TTC549 (cell line): ENCODE measurements around the gene NFYA.
A peak's percentile ranks its signal among the peaks of the same experiment; 100 is the strongest.

Experiments used
- FAIRE-seq: peaks from 2 replicates; lab custom pipeline; 2012; peaks lifted over from hg19 to GRCh38; lab: Jason Lieb, UNC

NFYA gene

DNA sequence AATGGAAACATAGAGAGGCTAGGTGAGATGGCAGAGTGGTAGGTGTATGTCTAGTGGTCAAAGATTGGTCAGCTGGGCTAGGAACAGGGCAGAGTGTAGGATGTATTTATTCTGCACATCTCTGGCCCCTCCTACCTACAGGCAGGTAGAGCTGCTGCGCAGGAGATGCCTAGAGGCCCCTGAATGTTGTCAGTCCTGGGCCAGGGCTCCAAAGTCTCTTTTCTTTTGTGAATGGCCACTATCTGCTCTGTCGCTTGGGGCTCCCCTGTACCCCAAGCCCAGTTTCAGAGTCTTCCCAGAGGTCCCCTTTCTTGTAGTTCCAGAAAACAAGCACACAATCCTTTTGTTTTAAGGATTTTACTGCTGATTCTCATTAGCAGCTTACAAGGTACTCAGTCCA, 25.5 kb upstream of the NFYA start:
- FAIRE-seq = no peak

DNA sequence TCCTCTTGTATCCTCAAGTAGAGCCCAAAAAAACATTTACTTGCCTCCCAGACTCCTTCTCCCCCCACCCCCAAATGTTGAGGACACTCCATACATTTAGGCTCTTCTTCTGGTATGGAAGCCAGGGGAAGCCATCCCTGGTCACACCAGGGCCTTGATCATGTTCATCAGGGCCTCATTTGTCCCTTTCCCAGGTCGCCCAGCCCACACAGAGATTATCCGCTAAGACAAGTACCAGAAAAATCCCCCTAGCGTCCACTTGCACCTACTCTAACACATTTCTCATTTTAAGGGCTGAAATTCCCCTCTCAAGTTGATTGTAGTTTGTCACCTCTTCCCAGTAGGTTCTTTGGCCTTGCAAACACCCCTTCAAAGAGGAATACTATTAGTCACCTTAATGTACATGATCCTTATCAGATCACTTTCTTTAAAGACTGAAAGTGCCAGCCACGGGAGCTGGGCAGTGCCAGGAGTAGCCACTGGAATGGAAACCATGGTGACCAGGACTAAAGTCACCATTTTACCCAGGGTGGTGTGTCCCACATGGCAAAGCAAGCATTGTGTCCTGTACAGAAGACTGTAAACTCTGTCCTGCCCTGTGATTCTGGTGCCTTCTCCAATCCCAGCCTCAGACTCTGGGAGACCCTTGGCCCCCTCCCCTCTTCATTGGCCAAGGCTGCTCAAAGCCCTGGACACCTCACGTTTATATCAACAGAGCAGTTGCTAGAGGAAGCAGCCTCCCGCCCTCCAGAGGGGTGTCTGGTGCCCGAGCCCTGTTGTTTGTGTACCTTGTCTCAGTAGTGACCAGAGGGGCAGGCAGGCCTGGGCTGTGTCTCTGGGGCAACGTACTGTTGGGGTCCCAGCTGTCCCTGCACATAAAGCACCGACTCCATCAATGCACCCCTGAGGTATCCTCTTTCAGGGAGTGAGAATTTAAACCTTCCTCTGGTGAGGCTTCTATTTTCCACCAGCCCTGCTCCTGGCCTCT, 24.7 kb upstream of the NFYA start:
- no peak for FAIRE-seq

DNA sequence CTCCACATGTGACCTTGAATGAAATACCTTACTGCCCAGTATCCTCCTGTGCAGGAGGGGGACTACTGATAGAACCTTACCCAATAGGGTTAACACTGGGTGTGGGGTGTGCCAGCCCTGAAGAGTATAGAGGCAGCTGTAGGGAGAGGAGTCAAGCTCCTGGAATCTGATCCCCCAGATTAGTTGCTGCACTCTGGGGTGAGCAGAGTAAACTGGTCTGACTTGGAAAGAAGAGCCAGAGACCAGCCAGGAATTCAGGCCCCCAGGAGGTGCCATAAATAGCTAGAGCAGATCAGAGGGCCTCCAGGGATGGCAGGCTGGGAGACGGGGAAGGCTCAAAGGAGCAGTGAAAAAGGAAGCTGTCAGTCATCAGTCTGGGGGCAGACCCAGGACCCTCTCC, 23.3 kb upstream of the NFYA start:
- no peak for FAIRE-seq

DNA sequence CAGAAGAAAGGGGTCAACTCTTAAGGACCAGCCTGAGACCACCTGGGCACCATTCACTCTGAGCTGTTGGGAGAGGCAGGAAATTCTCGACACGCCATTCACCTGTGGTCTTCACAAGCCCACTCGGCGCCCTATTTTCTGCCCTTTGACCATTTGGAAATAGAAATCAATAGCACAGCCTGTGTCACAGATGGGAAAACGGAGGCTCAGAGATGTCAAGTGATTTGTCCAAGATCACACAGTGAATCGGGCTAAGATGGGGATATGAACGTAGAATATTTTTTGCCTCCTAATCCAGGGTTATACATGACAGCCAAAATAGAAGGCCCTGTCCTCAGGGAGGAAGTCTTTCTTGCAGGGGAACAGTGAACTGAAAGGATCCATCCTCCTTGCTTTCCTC, 22.8 kb upstream of the NFYA start:
- no peak for FAIRE-seq

DNA sequence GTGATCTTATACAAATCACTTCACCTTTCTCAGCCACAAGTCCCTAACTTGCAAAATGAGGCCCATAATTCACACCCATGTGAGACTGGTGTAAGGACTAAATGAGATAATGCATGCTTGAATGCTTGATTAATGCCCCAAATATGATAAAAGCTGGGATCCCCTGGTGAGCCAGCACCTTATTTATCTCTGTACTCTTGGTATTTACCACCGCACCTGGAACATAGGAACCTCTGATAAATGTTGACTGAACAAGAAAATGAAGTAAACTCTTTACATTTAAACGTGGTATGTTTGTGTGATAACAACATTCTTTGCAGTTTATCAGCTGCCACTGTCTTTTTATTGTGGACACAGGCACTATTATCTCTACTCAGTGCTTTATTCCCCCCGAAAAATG, 22.2 kb upstream of the NFYA start:
- FAIRE-seq = no peak

DNA sequence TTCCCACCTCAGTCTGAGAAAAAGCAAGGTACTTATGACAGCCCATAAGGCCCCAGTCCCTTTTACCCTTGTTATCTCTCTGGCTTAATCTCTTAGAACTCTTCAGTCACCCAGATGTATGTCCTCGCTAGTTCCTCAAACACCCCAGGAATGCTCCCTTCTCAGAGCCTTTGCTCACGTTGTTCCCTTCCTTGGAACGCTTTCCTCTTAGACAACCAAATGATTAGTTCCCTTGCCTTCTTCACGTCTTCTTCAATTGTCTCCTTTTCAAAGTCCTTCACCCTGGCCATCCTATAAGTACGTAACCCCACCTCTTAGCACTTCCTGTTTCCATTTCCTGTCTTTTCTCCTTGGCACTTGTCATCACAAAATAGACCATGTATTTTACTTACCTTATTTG, 20.9 kb upstream of the NFYA start:
- FAIRE-seq = no peak

DNA sequence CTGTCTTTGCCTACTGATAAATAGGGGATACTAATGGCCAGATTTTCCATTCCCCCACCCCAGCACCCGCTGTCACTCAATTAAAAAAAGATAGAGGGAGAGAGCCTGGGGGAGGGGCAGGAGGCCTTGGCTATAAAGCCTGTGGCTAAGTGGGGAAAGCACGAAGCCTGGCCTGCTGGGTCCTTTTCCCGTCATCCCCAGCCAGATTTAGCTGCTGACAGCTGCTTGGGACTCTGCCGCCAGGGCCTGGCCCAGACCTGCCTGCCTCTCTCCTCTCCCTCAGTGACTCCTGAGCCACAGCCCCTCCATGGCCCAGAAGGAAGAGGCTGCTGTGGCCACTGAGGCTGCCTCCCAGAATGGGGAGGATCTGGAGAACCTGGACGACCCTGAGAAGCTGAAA, 19.7 kb upstream of the NFYA start, which contains the start of gene APOBEC2:
APOBEC2 (plus strand) TSS at position 162 of the 400 bp plus-strand sequence; CDS start at position 308, 146 bp downstream.
- FAIRE-seq = no peak

DNA sequence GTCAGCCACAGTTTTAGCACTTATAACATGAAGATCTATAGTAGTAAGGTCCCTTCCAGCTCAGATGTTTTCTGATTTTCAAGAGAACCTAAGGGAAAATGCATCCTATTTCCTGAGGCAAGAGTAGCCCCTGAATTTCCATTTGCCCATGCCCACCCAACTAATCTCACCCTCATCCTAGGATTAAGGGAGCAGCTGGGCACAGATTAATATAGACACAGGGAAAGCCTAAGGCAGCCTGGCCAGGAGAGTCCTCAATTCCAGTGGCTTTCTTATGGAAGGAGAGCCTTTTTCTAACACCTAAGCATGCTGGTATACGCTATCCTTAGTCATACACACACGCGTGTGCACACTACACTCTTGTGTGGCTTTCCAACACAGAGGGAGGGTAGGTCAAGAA, 18.3 kb upstream of the NFYA start:
- no peak for FAIRE-seq

DNA sequence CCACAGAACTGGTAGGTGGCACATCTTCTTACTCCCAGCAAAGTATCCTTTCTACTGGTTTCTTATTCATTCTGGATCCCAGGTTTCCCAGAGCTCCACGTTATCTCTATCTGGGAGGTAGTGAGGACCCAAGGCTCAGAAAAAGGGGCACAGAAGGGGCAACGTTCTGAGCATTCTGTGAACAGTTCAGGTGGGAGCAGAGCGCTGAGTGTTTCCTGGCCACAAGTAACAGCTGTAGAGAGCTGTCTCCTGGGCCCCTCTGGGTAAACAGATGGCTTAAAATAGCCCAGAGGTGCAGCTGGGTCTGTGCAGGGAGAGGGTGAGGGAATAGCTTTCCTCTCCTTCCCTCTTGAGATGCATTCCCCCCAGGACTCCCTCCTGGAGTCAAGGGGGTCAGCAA, 17.6 kb upstream of the NFYA start:
- no peak for FAIRE-seq

DNA sequence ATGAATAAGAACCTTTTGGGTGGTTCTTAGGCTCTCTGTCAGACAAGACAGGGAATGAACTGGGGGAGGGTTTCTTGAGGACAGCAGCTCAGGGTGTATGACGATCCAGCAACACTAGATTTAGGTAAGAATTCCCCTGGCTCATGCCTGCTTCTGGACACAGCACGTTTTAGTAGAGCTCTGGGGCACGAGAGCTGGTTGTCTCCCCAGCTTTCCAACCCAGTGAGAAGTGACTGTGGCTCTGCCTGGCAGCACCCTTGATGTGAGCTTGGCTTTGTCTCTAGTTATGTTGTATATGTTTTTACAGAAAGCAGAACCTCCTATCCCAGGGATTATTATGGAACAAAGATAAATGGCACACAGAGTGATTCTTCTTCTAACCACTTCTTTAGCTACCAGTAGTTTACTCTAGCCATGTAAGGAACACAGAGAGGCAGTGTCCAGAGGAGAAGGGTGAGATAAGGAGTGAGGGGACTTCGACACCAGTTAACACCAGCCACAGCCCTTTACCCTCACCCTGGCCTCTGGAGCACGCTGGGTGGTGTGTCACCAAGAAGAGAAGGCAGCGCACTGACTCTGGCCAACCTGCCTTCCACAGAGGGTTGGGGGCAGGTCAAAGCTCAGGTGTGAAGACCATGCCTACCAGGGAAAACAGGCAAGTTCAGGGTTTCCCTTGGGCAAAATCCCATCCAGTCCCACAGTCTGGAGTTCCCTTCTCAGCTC, 15.8 kb upstream of the NFYA start:
- FAIRE-seq = no peak

DNA sequence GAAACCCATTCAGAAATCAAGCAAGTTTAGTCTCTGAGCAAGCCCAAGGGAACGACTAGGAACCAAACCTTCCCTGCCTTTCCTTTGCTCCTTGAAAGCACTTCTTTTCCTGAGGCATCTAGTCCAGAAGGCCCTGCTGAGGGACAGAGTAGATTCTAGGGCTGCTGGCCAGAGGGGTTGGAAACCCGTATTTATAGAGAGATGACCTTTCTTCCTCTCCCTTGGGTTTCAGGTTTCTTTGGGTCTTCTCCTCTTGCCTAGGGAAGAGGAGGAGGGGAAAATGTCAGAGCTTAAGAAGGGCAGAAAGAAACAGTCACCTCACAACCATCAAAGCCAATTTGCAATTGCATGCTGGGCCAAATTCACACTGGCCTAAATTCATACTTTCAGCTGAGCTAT, 14.0 kb upstream of the NFYA start:
- no peak for FAIRE-seq

DNA sequence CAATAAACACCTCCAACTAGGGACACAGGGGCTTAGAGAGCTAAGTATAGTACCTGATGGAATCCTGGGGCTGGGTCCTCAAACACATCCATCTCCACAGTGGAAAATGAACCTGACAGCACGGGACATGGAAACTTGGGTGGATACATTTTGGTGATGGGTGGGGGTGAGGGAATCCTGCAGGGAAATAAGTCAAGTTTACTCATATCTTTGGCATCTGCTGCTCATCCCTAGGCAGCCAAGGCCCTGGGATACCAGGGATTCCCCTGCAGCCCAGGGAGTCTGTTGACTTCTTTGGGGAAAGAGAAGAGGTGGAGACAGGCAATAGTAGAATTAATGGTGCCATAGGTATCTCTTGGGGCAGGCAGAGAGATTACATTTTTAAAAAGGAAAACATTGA, 13.2 kb upstream of the NFYA start:
- no peak for FAIRE-seq

DNA sequence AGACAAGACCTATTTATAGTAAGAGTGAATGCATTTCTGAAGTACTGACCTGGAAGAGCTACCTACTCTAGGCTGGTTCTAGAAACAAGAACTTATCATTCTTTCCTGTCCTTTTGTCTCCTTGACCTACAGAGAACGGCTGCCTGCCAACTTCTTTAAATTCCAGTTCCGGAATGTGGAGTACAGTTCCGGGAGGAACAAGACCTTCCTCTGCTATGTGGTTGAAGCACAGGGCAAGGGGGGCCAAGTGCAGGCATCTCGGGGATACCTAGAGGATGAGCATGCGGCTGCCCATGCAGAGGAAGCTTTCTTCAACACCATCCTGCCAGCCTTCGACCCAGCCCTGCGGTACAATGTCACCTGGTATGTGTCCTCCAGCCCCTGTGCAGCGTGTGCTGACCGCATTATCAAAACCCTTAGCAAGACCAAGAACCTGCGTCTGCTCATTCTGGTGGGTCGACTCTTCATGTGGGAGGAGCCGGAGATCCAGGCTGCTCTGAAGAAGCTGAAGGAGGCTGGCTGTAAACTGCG, 11.5 kb upstream of the NFYA start:
- no peak for FAIRE-seq

DNA sequence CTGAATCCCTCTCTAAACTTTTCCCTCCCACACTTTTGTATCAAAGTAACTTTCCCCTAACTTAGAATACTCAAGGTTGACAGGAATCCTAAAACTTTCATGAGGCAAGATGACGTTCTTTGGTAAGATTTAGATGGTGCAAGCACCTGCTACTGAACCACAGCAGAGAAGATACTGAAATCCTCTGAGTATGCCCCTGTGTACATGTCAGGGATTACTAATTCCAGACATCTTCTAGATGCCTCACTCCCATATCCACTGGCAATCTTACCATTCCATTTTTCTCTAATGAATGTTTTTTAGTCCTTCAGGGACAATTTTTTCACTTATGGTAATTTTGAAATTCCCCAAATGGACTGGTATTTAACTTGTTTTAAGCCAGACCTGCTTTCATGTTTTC, 10.7 kb upstream of the NFYA start:
- no peak for FAIRE-seq

DNA sequence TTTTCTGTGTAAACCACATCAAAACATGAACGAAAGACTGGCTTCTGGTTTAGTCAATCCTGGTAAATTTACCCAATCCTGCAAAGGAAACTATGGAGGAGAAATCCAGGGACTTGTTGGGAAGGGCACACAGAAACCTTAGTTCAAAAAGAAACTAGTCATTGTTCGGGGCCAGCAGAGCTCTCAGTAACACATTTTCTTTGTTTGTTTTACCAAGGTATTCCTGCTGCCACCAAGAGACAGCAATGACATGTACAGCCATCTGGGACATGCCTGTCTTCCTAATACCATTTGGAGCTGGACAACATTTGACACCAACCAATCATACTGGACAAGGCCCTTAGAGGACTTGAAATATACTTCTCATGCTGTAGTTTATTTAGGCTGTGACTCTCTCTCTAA, 8.9 kb upstream of the NFYA start:
- FAIRE-seq = no peak

DNA sequence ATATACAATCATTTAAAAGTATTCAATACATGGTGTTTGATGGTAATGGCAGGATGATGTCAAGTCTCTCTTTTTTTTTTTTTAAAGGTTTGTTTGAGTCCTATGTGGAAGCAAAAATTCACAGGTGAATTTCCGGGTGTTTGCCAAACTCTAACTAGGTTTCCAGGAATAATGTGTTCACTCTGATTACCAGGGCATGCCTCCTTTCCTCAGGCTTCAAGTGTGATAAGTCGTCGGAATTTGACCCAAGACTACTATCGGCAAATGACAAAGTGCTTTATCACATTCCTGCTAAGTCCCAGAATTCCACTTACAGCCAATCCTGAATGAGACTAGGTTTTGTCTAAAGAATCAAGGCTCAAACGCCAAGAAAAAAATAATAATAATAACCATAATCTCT, 7.9 kb upstream of the NFYA start:
- no peak for FAIRE-seq

DNA sequence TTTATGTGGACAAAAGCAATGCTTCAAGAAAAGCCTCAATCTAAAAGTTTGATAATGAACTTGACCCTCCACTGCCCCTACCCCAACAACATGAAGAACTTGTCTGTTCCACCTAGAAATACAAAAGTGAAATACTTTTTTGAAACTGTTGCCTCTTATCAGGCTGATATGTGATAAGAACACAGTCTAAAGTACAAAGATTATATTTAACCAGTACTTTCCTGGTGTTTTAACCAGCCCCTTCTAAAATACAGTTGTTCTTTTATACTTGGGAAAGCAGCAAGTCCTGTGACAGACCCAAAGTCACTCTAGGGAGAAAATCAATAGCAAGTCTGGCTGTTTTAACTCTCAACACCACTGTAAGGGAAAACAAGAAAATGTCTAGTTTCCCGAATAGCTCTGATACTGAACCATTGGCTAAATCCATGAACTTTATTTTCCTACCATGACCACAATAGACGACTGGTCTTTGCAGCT, 7.2 kb upstream of the NFYA start:
- no peak for FAIRE-seq

DNA sequence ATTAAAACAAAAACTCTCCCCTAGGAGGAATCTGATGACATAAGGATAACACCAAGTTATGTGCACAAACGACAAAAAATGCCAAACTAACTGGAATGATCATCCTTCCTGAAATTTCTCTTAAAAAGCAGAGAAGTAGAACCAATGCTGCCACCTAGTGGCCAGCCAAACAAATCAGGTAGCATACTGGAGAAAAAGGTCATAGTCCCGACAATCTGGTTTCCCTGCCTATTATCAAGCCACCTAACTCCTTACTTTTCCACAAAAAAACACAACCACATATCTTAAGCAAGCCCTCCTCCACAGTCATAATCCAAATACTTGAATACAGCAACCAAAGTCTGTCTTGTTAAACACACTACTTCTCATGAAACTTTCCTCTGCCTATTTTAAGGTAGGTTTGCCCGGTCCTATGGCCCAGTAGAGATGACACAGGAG, 5.9 kb upstream of the NFYA start:
- FAIRE-seq = peak; percentile 45

DNA sequence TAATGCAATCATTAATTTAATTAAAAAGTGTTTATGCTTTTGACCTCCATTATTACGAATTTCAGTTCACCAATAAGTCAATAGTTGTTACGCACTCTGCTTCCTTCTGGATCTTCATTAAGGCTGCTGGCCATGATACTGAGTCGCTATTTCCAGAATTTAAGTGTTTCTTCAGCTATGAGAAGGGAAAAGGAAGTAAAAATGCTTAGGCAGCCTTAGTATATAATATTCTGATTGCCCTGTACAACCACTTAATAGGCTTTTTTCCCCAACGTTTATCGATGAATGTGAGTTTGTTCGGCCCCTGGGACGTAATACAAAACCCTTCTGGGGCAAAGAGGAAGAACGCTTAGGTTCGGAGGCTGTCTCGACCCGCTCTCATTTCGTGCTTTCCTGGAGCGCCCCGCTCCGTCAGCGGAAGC, 1.3 kb upstream of the NFYA start:
- FAIRE-seq = no peak

DNA sequence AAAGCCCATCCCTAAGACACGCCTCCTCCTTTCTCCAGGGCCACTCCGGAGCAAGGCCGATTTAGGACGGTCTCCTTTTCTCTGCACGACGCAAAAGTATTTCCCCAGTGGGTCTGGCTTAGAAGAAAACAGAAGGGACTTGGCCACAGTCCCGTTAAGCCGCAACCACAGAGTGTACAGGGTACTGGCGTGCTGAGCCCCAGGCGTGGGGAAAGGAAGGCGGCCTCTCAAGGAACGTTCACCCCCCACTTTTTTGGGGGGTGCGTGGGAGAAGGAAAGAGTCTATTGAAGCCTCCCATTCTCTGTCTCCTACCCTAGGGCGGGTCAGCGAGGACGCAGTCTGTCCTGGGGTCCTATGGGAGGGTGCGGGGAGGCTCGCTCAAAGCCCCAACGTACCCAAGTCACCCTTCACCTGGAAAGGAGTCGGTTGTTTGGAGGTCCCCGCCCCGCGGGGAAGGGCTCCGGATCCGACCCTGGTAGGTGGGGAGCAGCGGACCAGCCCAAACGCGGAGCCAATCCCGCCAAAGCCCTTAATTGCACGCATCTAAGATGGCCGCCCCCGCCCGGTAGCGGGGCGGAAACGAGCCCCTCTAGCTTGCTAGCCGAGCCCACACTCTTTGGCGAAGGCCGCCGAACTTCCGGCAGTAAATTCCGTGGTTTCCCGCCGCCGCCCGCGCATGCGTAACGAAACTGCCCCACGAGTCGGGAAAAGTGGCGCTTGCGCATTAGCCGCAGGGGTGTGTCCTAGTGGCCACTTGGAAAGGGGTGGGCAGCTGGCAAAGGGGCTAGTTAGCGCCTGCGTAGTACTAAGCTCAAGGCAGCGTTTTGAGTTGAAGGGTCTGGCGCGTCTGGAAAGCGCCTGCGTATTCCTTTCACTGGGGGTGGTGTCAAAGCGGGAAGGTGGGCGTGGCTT, 595 bp upstream of the NFYA start, which contains the start of gene OARD1:
OARD1 (minus strand) TSS at position 434 of the 913 bp plus-strand sequence. CDS start 722 bp downstream, outside the sequence.
- FAIRE-seq = peak; percentile 98

DNA sequence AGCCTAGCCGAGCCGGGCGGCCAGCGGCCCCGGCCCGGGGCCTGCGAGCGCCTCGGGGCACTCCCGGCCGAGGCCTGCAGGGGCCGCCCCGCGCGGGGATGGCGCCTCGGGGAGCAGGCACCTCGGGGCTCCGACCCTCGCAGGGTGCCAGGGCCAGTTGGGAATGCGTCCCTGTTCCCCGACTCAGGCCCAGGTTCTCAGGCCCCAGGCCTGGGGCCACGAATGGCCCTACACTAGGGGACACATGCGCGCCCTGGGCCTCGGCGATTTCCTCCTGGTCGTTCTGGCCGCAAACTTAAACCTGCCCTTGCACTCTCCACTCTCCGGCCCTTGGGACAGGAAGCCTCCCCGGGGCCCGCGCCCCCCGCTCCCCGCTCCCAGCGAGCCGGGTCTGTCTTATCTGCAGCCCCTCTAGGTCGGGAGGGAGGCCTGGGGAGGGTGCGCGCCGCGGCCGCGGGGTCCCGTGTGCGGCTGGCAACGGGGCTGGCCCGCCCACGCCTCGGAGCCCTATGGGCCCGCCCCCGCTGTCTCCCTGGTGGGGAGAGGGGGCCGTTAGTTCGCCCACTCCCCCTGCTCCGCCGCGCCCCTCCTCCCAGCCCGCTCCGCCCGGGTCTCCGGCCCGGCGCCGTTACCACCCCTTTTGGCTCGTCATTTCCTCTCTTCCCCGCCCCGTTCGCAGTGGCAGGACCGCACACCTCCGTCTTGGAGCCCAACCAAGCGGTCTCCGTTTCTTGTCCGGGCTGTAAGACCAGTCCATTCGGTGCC, 611 bp downstream of the NFYA start:
- FAIRE-seq = no peak
